A549 (cell line): ENCODE measurements around the gene WDR70. TPM values are rescaled to one million over a fixed set of nuclear protein-coding genes. Genes with fewer than 3 reads are reported as not detected.

ENCODE experiments used
- ATAC-seq, 2 experiments: fragments of 200-7000 bp in 1 of 2; fragments of >200 bp in 1 of 2; cut with Nextera tagmentation in 1 of 2; cut with Tn5 transposase in 1 of 2; 3 replicates each; pipeline versions ENCODE4 v1.8.0 to v1.9.1; 2018 to 2020; ENCODE audit warnings: mild to moderate bottlenecking in 1 of 2, moderate library complexity in 1 of 2
- CTCF ChIA-PET: fragments of 300-600 bp; sonication (Branson Sonifier 250); formaldehyde crosslinking; extraction: SDS; loops from one replicate; lab custom pipeline; 2021; ENCODE audit warnings: antibody characterized with exemption, inconsistent platforms; lab: Yijun Ruan, JAX
- POLR2A ChIA-PET: fragments of 350-600 bp; formaldehyde crosslinking; extraction: SDS; loops from one replicate; lab custom pipeline; 2021; ENCODE audit warnings: antibody characterized with exemption, inconsistent platforms; lab: Yijun Ruan, JAX
- DNase-seq, 2 experiments: peaks; one replicate each; pipeline versions ENCODE4 v3.0.0 to v3.0.0-alpha.2; 2011 to 2016; ENCODE audit warnings: low read depth in 1 of 2, low spot score in 1 of 2
- FAIRE-seq: peaks from 2 replicates; lab custom pipeline; 2011; peaks lifted over from hg19 to GRCh38; lab: Jason Lieb, UNC
- H3K27ac ChIP-seq, 2 experiments: fragments of >200 bp; sonication (Bioruptor Twin); formaldehyde crosslinking; 3 replicates each; pipeline ENCODE4 v1.5.1; 2016 to 2017
- H3K4me1 ChIP-seq: fragments of >200 bp; sonication (Bioruptor Twin); formaldehyde crosslinking; 3 replicates; pipeline ENCODE4 v1.6.1; 2016
- H3K4me2 ChIP-seq: fragments of >200 bp; sonication (Bioruptor Twin); formaldehyde crosslinking; 3 replicates; pipeline ENCODE4 v1.6.1; 2016
- H3K4me3 ChIP-seq: fragments of >200 bp; sonication (Bioruptor Twin); formaldehyde crosslinking; 3 replicates; pipeline ENCODE4 v1.5.1; 2016
- H3K9me3 ChIP-seq: fragments of >200 bp; sonication (Bioruptor Twin); formaldehyde crosslinking; 3 replicates; pipeline ENCODE4 v1.6.1; 2016
- CBX2 ChIP-seq: fragments of 200-600 bp; sonication (generic); IDR thresholded peaks from 2 replicates; pipeline ENCODE4 v1.6.1; 2016; ENCODE audit warnings: low read depth, mild to moderate bottlenecking, borderline replicate concordance
- CBX8 ChIP-seq: fragments of 200-600 bp; sonication (generic); IDR thresholded peaks from 2 replicates; pipeline ENCODE4 v1.6.1; 2016
- CHD4 ChIP-seq: fragments of 200-600 bp; sonication (generic); IDR thresholded peaks from 2 replicates; pipeline ENCODE4 v1.6.1; 2016; ENCODE audit warnings: antibody characterized with exemption, mild to moderate bottlenecking, borderline replicate concordance
- EHMT2 ChIP-seq: fragments of 200-600 bp; sonication (generic); IDR thresholded peaks from 2 replicates; pipeline ENCODE4 v1.6.1; 2016; ENCODE audit warnings: antibody characterized with exemption, low read depth, mild to moderate bottlenecking, moderate library complexity
- ESRRA ChIP-seq: fragments of 150-350 bp; IDR thresholded peaks from 2 replicates; pipeline ENCODE4 v1.6.1; 2014; ENCODE audit warnings: mild to moderate bottlenecking, low read length, borderline replicate concordance
- FOXS1 ChIP-seq: fragments of 250-450 bp; sonication (Bioruptor Pico); IDR thresholded peaks from 2 replicates; pipeline ENCODE4 v1.5.0; 2020; ENCODE audit warnings: mild to moderate bottlenecking, moderate library complexity
- JUN ChIP-seq, 2 experiments: fragments of >200 bp; sonication (Bioruptor Twin); formaldehyde crosslinking; IDR thresholded peaks; 2 replicates in 1 of 2; 3 replicates in 1 of 2; pipeline ENCODE4 v1.6.1; 2016 to 2017
- KDM1A ChIP-seq: fragments of 200-600 bp; sonication (generic); IDR thresholded peaks from 2 replicates; pipeline ENCODE4 v1.6.1; 2016; ENCODE audit warnings: low read depth, mild to moderate bottlenecking
- MYC ChIP-seq: IDR thresholded peaks from 2 replicates; pipeline ENCODE4 v1.6.1; 2012; ENCODE audit warnings: mild to moderate bottlenecking, inconsistent platforms, low read length, improper control_type of control experiment, borderline replicate concordance
- POLR2AphosphoS2 ChIP-seq: conservative IDR thresholded peaks from 2 replicates; pipeline ENCODE4 v1.6.1; 2012; ENCODE audit warnings: low read length, improper control_type of control experiment, inconsistent platforms
- RAD21 ChIP-seq, 2 experiments: fragments of >200 bp in 1 of 2; sonication (Bioruptor Twin) in 1 of 2; formaldehyde crosslinking in 1 of 2; IDR thresholded peaks in 1 of 2; conservative IDR thresholded peaks in 1 of 2; 2 replicates in 1 of 2; 3 replicates in 1 of 2; pipeline ENCODE4 v1.6.1; 2012 to 2018; ENCODE audit warnings: inconsistent platforms in 1 of 2
- RARB ChIP-seq: fragments of 250-450 bp; sonication (Bioruptor Pico); IDR thresholded peaks from 2 replicates; pipeline ENCODE4 v1.8.0; 2021; ENCODE audit warnings: mild to moderate bottlenecking, moderate library complexity
- ZC3H11A ChIP-seq: fragments of 450-650 bp; IDR thresholded peaks from 2 replicates; pipeline ENCODE4 v1.6.1; 2014; ENCODE audit warnings: antibody characterized with exemption, mild to moderate bottlenecking
- ZSCAN20 ChIP-seq: fragments of 250-450 bp; sonication (Bioruptor Pico); IDR thresholded peaks from 2 replicates; pipeline ENCODE4 v1.8.0; 2022; ENCODE audit warnings: mild to moderate bottlenecking, moderate library complexity
- WGBS: methylation state at CpG from one replicate; pipeline ENCODE4 v1.1.6; 2017; ENCODE audit errors: missing lambda C conversion rate; 5-methylcytosine and 5-hydroxymethylcytosine counted together
- polyA plus RNA-seq, 4 experiments: library from polyadenylated mRNA; depleted of rRNA in 3 of 4; stranded (reverse); fragments of >200 nt; fragmentation: RNase III in 1 of 4; extraction: RNeasy Plus Mini Kit Qiagen cat#74134 plus additional on column Dnase treatment in 1 of 4; gene quantifications; 2 replicates in 3 of 4; 3 replicates in 1 of 4; pipeline ENCODE4 v1.2.3, GENCODE V29; 2011 to 2017
- TF ChIP-seq, protein P1 (sequence below): fragments of 150-350 bp; IDR thresholded peaks from 2 replicates; pipeline ENCODE4 v1.6.1; 2014; ENCODE audit warnings: low read depth, mild to moderate bottlenecking, low read length
- TF ChIP-seq, protein P2 (sequence below): fragments of 200-600 bp; sonication (generic); IDR thresholded peaks from 2 replicates; pipeline ENCODE4 v1.6.1; 2016; ENCODE audit warnings: antibody characterized with exemption, mild to moderate bottlenecking, moderate library complexity
- TF ChIP-seq, protein P3 (sequence below): IDR thresholded peaks from 2 replicates; pipeline ENCODE4 v1.6.1; 2012; ENCODE audit warnings: low read depth, borderline replicate concordance
- TF ChIP-seq, protein P4 (sequence below): fragments of 250-450 bp; sonication (Bioruptor Pico); IDR thresholded peaks from 2 replicates; pipeline ENCODE4 v1.5.0; 2021; ENCODE audit warnings: mild to moderate bottlenecking, moderate library complexity, borderline replicate concordance
- TF ChIP-seq, protein P5 (sequence below): IDR thresholded peaks from 2 replicates; pipeline ENCODE4 v1.6.1; 2012
- TF ChIP-seq, protein P6 (sequence below): fragments of >200 bp; sonication (Bioruptor Twin); formaldehyde crosslinking; IDR thresholded peaks from 3 replicates; pipeline ENCODE4 v1.5.1; 2016

Gene WDR70
- polyA plus RNA-seq, 2 of the 4 experiments (the other 2 are of a cell fraction): 13.8 to 28.8 TPM

DNA sequence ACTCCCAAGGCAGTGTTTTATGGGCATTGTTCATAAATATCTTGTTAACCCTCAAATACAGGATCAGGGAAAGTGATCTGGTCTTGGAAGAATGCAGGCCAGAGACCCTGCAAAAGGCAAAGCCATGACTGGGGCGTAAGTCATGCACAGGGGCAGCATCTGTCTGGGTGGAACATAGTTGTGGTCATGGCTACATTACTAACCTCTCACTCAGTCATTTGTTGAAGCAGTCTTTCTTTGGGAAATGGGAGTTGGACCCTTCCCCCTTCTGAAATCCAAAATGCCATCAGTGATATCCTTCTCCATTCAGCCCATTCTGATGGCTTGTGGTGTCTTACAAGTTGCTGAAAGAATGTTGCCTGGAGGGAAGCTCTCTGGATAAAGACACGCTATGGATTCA lies 392.6 kb downstream of the WDR70 start:
- TF ChIP-seq, protein P1, sequence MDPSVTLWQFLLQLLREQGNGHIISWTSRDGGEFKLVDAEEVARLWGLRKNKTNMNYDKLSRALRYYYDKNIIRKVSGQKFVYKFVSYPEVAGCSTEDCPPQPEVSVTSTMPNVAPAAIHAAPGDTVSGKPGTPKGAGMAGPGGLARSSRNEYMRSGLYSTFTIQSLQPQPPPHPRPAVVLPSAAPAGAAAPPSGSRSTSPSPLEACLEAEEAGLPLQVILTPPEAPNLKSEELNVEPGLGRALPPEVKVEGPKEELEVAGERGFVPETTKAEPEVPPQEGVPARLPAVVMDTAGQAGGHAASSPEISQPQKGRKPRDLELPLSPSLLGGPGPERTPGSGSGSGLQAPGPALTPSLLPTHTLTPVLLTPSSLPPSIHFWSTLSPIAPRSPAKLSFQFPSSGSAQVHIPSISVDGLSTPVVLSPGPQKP: no peak
- TF ChIP-seq RARB (CRISPR knock-in tag) (no peak), CBX8 (no peak), JUN (IDR thresholded peaks at IDR 0.05) (no peak), ZC3H11A (no peak), RAD21 (conservative IDR thresholded peaks at IDR 0.05 in 1 of 2, IDR thresholded peaks at IDR 0.05 in 1 of 2) (no peak), FOXS1 (CRISPR knock-in tag) (no peak)
- TF ChIP-seq, protein P2, sequence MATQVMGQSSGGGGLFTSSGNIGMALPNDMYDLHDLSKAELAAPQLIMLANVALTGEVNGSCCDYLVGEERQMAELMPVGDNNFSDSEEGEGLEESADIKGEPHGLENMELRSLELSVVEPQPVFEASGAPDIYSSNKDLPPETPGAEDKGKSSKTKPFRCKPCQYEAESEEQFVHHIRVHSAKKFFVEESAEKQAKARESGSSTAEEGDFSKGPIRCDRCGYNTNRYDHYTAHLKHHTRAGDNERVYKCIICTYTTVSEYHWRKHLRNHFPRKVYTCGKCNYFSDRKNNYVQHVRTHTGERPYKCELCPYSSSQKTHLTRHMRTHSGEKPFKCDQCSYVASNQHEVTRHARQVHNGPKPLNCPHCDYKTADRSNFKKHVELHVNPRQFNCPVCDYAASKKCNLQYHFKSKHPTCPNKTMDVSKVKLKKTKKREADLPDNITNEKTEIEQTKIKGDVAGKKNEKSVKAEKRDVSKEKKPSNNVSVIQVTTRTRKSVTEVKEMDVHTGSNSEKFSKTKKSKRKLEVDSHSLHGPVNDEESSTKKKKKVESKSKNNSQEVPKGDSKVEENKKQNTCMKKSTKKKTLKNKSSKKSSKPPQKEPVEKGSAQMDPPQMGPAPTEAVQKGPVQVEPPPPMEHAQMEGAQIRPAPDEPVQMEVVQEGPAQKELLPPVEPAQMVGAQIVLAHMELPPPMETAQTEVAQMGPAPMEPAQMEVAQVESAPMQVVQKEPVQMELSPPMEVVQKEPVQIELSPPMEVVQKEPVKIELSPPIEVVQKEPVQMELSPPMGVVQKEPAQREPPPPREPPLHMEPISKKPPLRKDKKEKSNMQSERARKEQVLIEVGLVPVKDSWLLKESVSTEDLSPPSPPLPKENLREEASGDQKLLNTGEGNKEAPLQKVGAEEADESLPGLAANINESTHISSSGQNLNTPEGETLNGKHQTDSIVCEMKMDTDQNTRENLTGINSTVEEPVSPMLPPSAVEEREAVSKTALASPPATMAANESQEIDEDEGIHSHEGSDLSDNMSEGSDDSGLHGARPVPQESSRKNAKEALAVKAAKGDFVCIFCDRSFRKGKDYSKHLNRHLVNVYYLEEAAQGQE: no peak
- TF ChIP-seq, protein P3, sequence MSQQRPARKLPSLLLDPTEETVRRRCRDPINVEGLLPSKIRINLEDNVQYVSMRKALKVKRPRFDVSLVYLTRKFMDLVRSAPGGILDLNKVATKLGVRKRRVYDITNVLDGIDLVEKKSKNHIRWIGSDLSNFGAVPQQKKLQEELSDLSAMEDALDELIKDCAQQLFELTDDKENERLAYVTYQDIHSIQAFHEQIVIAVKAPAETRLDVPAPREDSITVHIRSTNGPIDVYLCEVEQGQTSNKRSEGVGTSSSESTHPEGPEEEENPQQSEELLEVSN: no peak
- TF ChIP-seq, protein P4, sequence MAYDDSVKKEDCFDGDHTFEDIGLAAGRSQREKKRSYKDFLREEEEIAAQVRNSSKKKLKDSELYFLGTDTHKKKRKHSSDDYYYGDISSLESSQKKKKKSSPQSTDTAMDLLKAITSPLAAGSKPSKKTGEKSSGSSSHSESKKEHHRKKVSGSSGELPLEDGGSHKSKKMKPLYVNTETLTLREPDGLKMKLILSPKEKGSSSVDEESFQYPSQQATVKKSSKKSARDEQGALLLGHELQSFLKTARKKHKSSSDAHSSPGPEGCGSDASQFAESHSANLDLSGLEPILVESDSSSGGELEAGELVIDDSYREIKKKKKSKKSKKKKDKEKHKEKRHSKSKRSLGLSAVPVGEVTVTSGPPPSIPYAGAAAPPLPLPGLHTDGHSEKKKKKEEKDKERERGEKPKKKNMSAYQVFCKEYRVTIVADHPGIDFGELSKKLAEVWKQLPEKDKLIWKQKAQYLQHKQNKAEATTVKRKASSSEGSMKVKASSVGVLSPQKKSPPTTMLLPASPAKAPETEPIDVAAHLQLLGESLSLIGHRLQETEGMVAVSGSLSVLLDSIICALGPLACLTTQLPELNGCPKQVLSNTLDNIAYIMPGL: no peak
- peak; percentile 41 to 70; a peak in 5 of 6 replicates for ATAC-seq
- CTCF ChIA-PET: interaction anchor here (1.5 kb wide), 1 partner anchor 14 kb away, joined by 3 read pairs; no protein-coding TSS in a partner anchor
- peaks cover 20% of the 10 kb centered on the region for H3K9me3 ChIP-seq
- FAIRE-seq: no peak
- H3K27ac ChIP-seq: no peak overlapping the region
- 46% methylated on average over 2 of the region's 2 CpGs for WGBS
- DNase-seq: no peak
- no peak overlapping the region for H3K4me2 ChIP-seq
- no peak overlapping the region for H3K4me3 ChIP-seq
- H3K4me1 ChIP-seq: no peaks in the 10 kb centered on the region
- POLR2A ChIA-PET: no interaction called here

DNA sequence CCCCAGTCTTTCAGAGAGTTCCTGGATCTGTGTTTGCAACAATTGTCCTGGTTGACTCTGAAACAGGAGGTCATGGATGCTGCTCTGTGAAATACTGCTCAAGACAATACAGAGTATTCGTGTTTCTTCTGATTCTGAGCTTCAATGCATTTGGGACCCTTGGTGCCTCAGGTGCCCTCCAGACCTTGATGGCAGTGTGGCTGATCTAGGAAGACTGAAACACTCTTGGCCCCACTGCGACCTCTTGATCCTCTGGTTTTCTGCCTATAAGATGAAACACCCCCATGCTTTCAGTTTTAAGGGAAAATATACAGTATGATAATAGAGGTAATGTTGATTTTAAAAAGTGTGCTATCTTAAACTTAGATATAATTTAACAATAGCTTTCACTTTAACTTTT lies 393.1 kb downstream of the WDR70 start:
- ATAC-seq (no peak), DNase-seq (no peak), FAIRE-seq (no peak)
- H3K9me3 ChIP-seq: peaks cover 20% of the 10 kb centered on the region
- H3K4me2 ChIP-seq: no peak overlapping the region
- 27% methylated on average over 2 of the region's 2 CpGs for WGBS
- no peaks in the 10 kb centered on the region for H3K4me1 ChIP-seq
- POLR2A ChIA-PET: no interaction called here
- CTCF ChIA-PET: interaction anchor here (0.7 to 1.5 kb wide), 3 partner anchors 12 to 22 kb away, joined by 3 read pairs; no protein-coding TSS in a partner anchor
- TF ChIP-seq CHD4 (no peak), POLR2AphosphoS2 (no peak), JUN (IDR thresholded peaks at IDR 0.05) (no peak)
- no peak overlapping the region for H3K4me3 ChIP-seq
- H3K27ac ChIP-seq: no peak overlapping the region

DNA sequence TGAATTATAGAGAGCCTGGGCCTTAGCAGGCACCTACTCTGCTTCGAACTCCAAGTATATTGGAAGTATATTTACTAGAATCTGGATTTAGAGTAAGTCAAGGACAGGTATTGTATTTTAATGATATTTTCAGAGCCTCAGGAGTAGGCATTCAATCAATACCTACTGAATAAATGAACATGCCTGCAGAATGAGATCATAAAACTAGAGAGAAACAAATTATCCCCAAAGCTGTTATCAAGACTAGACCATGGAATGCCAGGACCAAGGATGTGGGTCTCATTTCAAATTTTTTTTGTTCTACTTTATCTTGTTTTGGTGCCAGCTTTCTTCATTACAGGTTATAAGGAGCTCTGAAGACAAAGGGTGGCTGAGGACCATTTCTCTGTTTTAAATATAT lies 394.7 kb downstream of the WDR70 start:
- Histone ChIP-seq H3K4me2 (no peak overlapping the region), H3K4me1 (no peaks in the 10 kb centered on the region), H3K9me3 (peaks cover 20% of the 10 kb centered on the region), H3K4me3 (no peak overlapping the region), H3K27ac (no peak overlapping the region)
- 24% methylated on average over 1 of the region's 1 CpG for WGBS
- POLR2A ChIA-PET: no interaction called here
- CTCF ChIA-PET: interaction anchor here (1.8 kb wide), 1 partner anchor 418 kb away, joined by 6 read pairs; no protein-coding TSS in a partner anchor
- FAIRE-seq (no peak), ATAC-seq (no peak), DNase-seq (no peak)
- TF ChIP-seq CBX8 (no peak), KDM1A (no peak), CBX2 (no peak), ZSCAN20 (CRISPR knock-in tag) (no peak), ESRRA (no peak), EHMT2 (no peak), MYC (no peak)
- TF ChIP-seq, protein P4: no peak
- TF ChIP-seq, protein P5, sequence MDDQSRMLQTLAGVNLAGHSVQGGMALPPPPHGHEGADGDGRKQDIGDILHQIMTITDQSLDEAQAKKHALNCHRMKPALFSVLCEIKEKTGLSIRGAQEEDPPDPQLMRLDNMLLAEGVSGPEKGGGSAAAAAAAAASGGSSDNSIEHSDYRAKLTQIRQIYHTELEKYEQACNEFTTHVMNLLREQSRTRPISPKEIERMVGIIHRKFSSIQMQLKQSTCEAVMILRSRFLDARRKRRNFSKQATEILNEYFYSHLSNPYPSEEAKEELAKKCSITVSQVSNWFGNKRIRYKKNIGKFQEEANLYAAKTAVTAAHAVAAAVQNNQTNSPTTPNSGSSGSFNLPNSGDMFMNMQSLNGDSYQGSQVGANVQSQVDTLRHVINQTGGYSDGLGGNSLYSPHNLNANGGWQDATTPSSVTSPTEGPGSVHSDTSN: no peak
- TF ChIP-seq, protein P6, sequence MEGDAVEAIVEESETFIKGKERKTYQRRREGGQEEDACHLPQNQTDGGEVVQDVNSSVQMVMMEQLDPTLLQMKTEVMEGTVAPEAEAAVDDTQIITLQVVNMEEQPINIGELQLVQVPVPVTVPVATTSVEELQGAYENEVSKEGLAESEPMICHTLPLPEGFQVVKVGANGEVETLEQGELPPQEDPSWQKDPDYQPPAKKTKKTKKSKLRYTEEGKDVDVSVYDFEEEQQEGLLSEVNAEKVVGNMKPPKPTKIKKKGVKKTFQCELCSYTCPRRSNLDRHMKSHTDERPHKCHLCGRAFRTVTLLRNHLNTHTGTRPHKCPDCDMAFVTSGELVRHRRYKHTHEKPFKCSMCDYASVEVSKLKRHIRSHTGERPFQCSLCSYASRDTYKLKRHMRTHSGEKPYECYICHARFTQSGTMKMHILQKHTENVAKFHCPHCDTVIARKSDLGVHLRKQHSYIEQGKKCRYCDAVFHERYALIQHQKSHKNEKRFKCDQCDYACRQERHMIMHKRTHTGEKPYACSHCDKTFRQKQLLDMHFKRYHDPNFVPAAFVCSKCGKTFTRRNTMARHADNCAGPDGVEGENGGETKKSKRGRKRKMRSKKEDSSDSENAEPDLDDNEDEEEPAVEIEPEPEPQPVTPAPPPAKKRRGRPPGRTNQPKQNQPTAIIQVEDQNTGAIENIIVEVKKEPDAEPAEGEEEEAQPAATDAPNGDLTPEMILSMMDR: no peak
